Body of pancreas (tissue), 4 donors: ENCODE results near the gene PADI6.
"Not testable (repeated sequence)": the region's sequence is repeated elsewhere in the genome, so short reads cannot be mapped to it uniquely, and the experiment has no call there.

Experiments
- CTCF ChIP-seq, 7 experiments: fragments of 450-650 bp in 4 of 7; fragments of 200-600 bp in 3 of 7; sonication (generic) in 3 of 7; IDR thresholded peaks; one replicate each; pipeline ENCODE4 v1.5.1; 2016 to 2019; ENCODE audit warnings: antibody characterized with exemption in 7 of 7
- POLR2A ChIP-seq, 3 donors: fragments of 450-650 bp; IDR thresholded peaks; one replicate each; pipeline ENCODE4 v1.6.1; 2016; ENCODE audit warnings: antibody characterized with exemption in 3 of 3, mild to moderate bottlenecking in 2 of 3

- TF ChIP-seq CTCF, POLR2A (IDR thresholded peaks at IDR 0.05): not testable (repeated sequence)
These were observed 26.5 kb upstream of the PADI6 start for GRCh38 chr1:17345506-17345905.
